ENCODE results near the gene DEFB132. TPM values are rescaled to one million over a fixed set of nuclear protein-coding genes. Genes with fewer than 3 reads are reported as not detected.

The DEFB132 gene
- total and polyA plus RNA-seq, 2 of the 8 experiments (the other 6 are each of a cell fraction or from before 2014, with no cell fraction given) = not detected

DNA sequence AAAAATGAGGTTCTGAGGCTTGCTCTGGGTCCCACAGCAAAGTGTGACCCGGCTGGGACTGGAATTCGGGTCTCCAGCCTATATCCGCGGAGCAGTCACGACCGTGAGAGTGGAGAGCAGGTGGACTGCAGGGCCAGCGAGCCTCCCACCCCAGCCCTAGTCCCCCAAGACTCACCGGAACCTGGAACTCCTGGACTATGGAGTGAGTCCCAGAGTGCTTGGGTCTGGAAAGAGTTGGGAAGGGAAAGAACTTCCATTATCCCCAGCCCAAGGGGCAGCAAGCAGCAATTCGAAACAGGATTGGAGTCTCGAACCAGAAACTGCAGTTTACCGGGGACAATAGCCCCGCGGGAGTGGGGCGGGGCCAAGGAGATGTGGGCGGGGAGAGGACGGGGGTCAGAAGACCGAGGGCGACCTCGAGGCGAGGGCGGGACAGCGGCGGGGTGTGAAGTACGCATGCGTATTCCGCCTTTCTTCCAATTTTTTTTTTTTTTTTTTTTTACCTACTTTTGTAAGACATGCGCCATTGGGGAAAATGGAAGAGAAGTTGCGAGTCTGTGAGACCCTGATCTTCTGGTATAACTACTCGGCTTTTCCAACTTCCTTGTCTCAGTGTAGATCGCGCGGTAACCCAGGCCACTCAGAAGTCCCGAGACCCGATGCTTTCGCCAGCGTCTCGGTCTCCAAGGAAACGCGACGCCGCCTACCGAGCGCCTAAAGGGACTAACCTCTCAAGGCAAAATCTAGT, 32.7 kb downstream of the DEFB132 start, which contains the start of gene C20orf96 (continued):
- TF ChIP-seq KDM1A (IDR thresholded peaks at IDR 0.05; ENCODE audit: borderline replicate concordance, low read length) (no peak), BACH1 (IDR thresholded peaks at IDR 0.05; ENCODE audit: low read length) (no peak), NANOG (IDR thresholded peaks at IDR 0.05; ENCODE audit: insufficient read depth, low read depth, low read length, poor library complexity, severe bottlenecking) (no peak), SP1 (IDR thresholded peaks at IDR 0.05; ENCODE audit: low read depth, low read length) (peak; percentile 50; the same call in 1 of the 2 replicates), NRF1 (IDR thresholded peaks at IDR 0.05; ENCODE audit: low read depth, low read length) (no peak), RBBP5 (IDR thresholded peaks at IDR 0.05; ENCODE audit: borderline replicate concordance, low read depth, low read length) (no peak)
